Left hindlimb (tissue), 1 donor: ENCODE measurements around the gene EME2.

Source experiments
- DNase-seq: peaks from one replicate; pipeline ENCODE4 v3.0.0-alpha.2; 2018

EME2 gene

DNA sequence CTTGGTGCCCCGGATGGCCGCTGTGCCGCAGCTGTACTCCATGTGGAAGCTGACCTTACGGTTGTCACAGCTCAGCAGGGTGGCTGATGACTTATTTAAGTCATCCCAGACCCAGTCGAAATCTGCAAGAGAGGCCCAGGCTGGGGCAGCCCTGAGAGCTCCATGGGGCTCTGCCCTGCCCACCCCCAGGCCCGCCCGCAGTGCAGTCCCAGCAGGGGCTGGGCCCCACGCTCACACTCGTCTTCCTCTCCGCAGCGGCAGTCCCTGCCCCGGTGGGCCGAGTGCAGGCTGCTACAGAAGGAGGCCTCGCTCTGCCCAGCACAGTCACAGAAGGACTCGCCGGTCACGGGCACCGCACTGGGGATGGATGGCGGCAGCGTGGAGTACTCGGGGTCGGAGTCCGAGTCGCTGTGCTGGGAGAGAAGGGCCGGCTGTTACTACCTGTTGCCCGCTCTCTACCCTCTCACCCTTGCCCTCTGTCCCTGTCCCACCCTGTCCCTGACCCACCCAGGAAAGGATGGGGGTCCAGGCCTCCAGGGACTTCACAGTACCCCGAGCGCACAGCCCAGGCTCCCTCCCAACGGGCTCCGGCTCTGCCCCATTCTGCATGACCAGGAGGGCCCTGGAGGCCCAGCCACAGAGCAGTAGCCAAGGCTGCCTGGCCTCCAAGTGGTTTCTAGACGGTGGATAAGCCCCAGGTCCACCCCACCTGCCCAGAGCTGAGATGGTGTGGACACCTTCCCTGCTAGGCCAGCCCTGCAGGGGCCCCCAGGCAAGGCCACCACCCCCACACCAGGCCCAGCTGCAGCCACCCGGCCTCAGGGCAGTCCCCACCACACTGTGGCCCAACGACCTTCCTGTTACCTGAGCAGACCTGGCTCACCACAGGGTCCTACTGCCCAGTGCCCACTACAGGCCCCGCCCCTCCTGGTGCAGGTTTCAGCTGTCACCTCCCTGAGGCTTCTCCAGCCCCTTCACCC lies 5.9 kb downstream of the EME2 start:
- no peak for DNase-seq

DNA sequence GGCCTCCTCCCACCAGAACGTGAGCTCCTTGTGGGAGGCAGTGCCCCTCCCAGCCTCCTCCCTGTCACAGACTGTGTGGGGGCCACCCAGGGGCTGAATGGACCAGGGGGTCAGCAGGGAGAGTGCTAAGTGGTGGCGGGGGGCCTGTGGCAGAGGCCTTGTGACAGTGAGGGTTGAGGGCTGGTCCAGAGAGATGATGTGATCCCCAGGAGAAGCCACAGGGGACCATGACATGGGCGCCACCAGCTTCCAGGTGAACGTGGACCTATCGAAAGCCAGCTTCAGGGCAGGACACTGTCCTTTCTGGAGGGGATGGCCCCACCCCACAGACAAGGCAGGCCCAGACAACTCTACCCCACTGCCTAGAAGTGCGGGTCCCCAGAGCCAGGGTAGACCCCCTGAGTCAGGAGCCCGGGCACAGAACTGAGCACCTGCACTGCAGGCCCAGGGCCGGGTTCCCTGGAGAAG lies 6.7 kb downstream of the EME2 start:
- DNase-seq = no peak

DNA sequence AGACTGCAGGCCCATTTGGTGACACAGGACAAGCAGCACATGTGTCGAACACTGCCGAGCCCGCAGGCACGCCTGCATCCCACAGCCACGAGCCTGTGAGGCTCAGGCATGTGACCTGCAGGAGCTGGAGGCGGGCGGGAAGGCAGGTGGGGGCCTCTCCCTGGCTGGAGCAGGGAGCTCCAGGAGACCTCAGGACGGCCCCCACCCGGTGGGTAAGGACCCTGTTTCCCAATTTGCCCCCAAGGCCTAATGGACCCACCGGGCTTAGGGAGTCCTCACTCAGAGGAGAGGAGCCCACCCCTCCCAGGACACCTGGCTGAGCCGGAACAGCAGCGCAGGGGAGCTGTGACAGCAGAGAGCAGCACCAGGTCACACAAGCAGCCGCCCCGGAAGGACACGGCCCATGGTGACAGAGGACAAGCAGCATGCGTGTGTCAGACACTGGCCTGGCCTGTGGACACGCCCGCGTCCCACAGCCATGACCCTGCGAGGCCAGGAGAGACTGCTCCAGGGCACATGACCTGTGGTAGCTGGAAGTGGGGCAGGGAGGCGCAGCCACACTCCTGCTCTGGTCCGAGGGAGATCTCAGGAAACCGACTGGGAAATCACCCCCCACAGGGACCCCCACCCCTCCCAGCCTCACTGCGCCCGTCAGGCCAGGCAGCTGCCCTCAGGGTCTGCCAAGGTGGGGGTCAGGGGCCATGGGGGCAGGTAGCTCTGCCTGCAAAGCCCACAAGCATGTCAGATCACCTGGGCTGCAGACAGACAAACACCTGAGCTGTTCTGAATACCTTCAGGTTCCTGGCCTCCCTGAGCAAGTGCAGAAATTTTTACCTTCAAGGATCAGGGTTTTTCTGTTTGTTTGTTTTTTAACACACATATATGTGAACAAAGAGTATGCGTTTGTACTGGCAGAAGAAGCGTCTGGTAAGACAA lies 7.4 kb downstream of the EME2 start:
- peak; percentile 41 for DNase-seq

GRCh38 chr16:1780677-1781072 lies 8.1 kb downstream of the EME2 start:
- no peak for DNase-seq

DNA sequence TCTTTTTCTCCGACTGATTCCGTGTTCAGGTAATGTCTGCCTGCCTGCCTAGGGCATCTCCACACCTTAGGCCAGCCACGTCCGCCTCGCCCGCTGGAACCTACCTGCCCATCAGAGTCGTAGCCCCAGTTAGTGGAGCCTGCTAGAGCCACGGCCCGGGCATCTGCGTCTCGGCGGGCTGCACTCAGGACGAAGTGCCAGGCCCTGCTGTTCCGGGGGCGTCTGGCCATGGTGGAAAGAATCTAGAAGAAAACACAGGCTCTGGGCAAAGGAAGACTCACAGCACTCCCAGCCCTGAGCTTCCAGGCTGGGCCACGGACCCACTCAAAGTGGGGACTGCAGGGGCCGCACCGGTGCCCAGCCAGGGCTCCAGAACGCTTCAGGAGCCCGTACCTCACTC lies 8.6 kb downstream of the EME2 start:
- no peak for DNase-seq

DNA sequence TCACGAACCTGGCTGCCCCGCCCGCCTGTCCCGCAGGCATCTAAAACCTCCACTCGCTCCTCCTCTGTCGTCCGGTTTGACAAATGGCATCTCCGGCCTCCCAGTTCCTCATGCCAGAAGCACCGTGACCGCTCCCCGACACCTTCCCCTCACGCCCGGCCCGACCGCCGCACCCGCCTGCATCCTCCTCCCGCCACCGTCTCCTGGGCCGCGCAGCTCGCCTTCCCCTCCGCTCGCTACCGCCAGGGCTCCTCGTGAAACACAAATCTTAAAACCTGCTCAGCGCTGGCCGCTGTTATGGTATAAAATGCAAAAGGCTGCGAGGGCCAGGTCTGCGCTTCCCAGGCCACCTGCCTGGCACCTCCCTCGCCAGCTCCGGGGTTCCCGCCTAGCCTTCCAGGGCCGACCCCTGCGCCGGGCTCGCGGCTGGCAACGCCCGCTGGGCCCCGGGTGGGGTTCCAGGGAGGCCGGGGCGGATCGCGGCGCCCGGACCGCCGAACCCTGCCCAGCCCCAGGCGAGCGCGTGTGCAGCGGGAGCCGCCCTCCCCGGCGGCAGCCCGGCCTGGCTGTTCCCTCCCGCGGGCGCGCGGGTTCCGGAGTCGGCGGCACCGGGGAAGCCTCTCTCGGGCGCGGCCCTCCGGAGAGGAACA lies 9.3 kb downstream of the EME2 start:
- peak; percentile 34 for DNase-seq

DNA sequence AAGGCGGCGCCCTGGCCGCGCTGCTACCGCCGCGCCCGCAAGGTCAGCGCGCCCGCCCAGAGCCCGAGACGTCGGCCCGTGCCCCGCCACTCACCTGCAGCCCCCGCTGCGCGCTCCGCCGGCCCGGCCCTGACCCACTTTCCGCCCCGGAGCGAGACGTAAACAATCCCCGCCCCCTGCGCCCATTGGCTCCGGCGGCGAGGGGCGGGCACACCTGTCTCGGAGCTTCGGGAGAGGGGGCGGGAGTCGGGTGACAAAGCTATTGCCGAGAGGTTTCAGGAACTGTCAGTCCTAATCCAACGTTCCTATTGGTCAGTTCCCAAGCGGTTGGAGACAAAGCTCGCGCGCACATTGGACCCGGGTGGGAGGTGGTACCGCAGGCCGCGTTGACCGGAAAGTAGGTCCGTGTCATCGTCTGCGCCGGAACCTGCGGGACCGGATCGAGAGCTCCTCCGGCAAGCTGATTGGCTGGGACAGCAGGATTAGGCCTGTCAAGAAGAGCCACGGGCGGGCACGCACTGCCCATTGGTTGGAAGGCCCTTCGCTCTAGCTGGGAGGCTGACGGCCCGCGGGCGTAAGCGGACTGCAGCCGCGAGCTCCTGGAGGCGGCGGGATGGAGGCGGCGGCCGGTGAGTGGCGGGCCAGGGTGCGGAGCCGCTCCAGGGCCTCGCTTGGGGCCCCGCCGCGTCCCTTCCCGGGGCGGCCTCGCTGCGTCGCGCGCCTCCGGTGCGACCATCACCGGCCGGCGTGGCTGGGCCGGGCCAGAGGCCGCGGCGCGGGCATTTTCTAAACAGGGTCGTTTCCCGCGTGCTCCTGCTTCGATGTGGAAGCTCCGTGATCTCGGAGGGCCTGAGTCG lies 10.0 kb downstream of the EME2 start, which contains the start of the genes NUBP2 and SPSB3:
NUBP2 (plus strand) TSS at position 553 of the 857 bp plus-strand sequence; CDS start at position 614, 61 bp downstream.
SPSB3 (minus strand) TSS at position 164 of the 857 bp plus-strand sequence. CDS start 1,088 bp downstream, outside the sequence.
- peak; percentile 100 for DNase-seq

DNA sequence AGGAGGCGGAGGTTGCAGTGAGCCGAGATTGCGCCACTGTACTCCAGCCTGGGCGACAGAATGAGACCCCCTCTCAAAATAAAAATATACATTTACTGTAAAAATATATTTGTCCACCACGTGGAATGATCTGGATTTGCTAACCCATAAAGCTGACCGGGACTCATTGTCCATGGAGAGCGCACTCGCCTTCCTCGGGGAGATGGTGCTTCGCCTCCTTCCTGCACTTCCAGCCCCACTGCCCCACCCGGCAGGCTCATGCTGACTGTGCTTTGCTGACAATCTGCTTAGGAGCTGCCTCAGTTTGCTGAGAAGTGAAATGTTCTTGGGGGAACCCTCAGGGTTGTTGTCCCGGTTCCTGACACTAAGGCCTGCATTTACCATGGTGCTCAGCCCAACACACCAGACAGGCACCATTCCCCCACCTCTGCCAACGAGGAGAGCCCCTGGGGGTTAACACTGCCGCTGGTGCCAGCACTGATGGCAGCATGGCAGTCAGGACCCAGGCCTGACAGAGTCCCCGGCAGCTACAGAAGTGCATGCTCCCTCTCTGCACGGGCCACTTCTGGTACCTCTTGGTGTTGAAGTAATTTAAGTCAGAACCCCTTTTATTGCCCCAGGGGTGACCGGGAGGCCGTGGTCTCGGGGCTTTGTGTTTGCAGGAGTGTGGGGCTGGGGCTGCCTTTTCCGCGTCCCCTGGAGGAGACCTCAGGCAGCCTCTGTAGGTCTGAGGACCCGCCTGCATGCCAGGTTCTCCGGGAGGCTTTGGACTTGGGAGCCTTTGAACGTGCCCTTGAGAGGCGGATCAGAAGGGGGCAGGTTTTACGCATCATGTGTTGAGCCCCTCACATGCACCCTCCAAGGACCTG lies 12.6 kb downstream of the EME2 start:
- no peak for DNase-seq

DNA sequence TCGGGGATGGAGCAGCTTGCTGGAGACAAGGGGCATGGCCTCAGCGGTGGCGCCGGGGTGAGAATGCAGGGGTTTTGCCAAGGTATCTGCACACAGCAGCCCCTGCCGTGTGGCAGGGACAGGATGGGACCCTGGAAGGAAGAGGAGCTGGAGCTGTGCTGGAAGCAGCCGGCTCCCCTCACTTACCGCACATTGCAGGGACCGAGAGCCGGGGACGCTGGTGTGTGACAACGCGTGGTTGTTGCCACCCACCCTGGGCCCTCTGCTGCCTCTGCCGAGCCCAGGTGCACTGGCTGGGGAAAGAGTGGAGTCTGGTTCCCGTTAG lies 13.2 kb downstream of the EME2 start:
- no peak for DNase-seq

DNA sequence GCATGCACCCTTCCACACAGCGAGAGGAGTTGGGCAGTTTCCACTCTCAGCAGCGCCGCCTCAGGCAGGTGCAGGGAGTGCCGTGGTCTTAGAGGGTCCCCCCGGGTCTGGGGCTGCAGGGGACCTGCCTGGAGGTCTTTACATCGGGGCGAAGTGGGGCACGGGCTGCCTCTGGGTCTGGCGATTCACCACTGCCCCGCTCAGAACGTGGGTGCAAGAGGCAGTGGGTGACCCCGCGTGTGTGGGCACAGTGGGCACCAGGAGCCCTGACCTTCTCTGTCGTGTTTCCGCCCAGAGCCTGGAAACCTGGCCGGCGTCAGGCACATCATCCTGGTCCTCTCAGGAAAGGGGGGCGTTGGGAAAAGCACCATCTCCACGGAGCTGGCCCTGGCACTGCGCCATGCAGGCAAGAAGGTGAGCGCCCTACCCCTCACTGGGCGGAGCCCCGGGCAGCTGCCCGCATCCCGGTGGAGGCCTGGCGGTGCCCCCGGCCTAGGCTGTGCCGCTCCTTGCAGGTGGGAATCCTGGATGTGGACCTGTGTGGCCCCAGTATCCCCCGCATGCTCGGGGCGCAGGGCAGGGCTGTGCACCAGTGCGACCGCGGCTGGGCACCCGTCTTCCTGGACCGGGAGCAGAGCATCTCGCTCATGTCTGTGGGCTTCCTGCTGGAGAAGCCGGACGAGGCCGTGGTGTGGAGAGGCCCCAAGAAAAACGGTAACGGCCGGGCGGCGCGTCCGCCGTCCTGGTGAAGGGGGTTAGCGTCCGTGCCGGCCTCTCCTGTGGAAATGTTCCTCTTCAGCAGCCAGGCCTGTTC lies 13.8 kb downstream of the EME2 start:
- no peak for DNase-seq

DNA sequence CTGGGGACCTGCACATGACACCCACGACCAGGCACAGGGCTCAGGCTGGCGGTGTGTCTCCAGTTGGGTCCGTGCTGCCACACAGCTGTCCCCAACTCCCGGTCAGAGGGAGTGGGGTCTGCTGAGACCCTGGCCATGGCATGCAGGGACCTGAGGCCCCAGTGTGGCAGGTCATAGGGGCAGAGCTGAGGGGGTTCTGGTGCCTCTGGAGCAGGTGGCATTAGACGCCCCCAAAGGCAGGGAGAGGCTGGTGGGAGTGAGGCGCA lies 14.4 kb downstream of the EME2 start:
- no peak for DNase-seq

DNA sequence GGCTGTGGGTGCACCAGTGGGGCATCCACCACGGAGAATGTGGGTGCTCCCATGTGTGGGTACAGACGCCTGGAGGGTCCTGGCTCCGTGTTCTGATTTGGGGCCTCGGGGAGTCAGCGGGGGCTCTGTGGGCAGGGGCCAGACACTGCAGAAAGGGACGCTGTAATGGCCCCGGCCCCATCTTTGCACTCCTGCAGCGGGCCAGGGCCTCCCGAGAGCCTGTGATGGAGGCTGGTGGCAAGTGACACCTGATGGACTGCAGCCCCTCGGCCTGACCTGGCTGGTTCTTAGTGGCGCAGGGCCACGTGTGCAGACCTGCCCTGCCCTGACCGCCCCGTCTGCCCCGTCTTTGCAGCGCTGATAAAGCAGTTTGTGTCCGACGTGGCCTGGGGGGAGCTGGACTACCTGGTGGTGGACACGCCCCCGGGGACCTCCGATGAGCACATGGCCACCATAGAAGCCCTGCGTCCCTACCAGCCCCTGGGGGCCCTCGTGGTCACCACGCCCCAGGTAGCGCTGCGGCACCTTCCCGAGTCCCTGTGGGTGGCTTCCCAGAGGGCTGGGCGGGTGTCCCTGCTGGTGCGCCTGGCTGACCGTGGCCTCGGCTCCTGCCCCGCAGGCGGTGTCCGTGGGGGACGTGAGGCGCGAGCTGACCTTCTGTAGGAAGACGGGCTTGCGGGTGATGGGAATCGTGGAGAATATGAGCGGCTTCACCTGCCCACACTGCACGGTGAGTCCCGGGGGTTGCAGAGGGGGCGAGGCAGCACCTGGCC lies 14.9 kb downstream of the EME2 start:
- DNase-seq = no peak

GRCh38 chr16:1788095-1788707 lies 15.6 kb downstream of the EME2 start:
- DNase-seq = no peak

DNA sequence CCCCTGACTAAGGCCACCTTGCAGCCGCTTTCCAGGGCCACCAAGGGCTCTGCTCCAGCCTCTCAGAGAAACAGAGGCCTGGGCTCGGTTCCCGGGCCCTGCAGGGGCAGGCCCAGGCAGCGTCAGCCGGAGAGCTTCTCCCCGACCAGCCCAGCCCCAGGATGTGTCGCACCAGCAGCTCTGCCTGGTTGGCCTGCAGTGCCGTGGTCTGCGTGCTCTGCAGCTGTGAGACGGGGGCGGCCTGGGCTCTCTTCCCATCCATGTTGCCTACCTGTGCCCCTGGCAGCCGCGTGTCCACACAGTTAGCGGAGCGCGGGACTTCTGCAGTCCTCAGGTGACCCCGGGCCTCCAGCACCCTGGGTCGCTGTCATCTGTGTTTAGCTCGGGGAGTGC lies 16.1 kb downstream of the EME2 start:
- no peak for DNase-seq

GRCh38 chr16:1789643-1790045 lies 17.0 kb downstream of the EME2 start:
- DNase-seq = no peak

DNA sequence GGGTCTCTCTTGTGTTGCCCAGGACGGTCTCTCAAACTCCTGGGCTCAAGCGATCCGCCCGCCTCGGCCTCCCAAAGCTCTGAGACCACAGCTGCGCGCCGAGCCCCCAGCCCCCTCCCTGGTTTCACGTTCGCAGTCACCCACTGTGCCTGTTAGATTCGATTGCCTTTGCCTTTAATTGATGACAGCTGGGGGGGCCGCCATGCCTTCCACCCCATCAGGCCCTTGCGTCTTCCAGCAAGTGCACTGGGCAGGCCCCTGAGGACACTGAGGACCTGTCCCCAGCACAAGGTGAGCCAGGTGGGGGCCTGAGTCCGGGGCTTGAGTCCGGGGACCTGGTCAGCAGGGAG lies 17.6 kb downstream of the EME2 start:
- no peak for DNase-seq

GRCh38 chr16:1790611-1791255 lies 18.1 kb downstream of the EME2 start:
- no peak for DNase-seq

GRCh38 chr16:1791256-1791942 lies 18.8 kb downstream of the EME2 start:
- no peak for DNase-seq
